GM10266 (cell line): Measurements from ENCODE around the gene COL2A1.

Source experiments
- DNase-seq: peaks from one replicate; pipeline ENCODE4 v3.0.0; 2012; ENCODE audit errors: extremely low spot score
- CTCF ChIP-seq: IDR thresholded peaks from 2 replicates; pipeline ENCODE4 v1.5.1; 2012; ENCODE audit warnings: mild to moderate bottlenecking, low read depth; ENCODE audit not compliant: control insufficient read depth, insufficient read depth; ENCODE audit errors: missing control alignments

COL2A1 gene

DNA sequence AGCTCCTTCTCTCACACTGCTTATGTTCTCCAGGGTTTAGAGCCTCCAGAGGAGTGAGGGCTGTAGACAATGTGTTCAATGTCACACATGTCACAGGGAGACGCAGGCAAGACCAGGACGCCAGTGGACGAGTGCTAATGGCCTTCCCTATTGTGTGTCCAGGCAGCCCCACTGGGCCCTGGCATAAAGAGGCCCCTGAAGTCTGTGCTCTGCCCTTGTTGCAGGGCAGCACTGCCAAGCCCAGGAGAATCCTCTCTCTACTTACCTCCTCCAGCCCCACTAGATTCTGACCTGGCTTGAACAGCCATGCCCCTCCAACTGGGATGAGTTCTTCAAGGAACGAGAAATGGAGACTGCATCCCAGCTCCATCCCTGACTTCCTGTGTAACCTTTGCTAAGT is 65.7 kb downstream of the COL2A1 start:
- no peak for TF ChIP-seq CTCF
- no peak for DNase-seq

- DNase-seq = no peak
- no peak for TF ChIP-seq CTCF
These were observed 66.2 kb downstream of the COL2A1 start for GRCh38 chr12:47938093-47938492.

GRCh38 chr12:47935184-47935583 is 69.1 kb downstream of the COL2A1 start:
- no peak for DNase-seq
- no peak for TF ChIP-seq CTCF

DNA sequence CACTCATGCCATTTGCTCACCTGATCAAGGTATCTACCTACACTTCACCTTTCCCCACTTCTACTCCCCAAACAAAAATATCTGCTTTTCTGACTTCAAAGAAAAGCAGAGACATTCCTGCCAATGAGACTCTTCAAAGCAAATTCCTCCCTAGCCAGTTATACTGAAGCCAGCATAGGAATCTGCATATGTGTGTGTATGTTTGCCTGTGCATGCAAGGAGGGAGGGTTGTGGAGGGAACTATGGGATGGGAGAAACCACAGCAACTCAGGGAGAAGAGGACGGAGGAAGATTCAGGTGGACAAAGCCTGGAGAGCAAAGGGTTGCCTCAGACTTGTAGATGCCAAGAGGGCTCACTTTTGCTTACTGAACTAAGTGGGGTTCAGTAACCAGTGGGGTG is 73.1 kb downstream of the COL2A1 start:
- no peak for DNase-seq
- no peak for TF ChIP-seq CTCF

DNA sequence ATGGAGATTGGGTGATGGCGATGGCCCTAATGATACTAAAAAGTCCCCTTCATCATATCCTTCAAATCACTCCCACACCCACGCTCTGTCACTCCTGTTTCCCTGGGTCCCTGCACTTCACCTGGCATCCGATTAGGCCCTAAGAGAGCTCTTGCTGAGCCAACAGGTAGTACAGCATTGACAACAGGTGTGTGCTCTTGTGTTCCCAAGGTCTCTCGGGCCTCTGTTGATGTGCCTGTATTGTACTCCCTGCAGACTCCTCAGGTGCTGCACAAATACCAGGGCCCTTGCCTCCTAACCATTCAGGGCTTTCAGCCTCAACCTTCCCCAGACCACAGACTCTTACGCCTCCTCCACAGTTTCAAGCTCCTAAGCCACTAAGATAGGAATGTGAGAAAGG is 73.6 kb downstream of the COL2A1 start:
- no peak for DNase-seq

DNA sequence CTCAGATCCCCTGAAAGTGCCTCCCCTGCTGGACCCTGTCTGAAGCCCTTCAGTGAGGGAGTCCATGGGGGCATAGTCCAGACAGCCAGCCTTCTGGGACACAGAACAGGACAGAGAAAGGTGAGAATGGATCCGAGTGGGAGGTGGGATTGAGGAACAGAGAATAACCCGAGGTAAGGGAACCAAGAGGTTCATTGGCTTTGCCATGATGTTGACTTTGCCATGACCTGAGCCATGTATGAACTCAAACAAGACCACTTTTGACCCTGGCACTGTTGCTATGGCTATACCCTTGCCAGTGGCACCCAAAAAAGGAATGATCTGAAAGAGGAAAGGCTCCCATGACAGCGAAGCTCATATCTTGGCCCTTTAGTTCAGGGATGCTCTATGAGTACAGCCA is 76.9 kb downstream of the COL2A1 start:
- no peak for DNase-seq
- no peak for TF ChIP-seq CTCF

More for the DNA sequence above, 73.6 kb downstream of the COL2A1 start:
- no peak for TF ChIP-seq CTCF
